ENCODE results near the gene TMED8.
"Not testable (repeated sequence)": the region's sequence is repeated elsewhere in the genome, so short reads cannot be mapped to it uniquely, and the experiment has no call there.

The TMED8 gene

DNA sequence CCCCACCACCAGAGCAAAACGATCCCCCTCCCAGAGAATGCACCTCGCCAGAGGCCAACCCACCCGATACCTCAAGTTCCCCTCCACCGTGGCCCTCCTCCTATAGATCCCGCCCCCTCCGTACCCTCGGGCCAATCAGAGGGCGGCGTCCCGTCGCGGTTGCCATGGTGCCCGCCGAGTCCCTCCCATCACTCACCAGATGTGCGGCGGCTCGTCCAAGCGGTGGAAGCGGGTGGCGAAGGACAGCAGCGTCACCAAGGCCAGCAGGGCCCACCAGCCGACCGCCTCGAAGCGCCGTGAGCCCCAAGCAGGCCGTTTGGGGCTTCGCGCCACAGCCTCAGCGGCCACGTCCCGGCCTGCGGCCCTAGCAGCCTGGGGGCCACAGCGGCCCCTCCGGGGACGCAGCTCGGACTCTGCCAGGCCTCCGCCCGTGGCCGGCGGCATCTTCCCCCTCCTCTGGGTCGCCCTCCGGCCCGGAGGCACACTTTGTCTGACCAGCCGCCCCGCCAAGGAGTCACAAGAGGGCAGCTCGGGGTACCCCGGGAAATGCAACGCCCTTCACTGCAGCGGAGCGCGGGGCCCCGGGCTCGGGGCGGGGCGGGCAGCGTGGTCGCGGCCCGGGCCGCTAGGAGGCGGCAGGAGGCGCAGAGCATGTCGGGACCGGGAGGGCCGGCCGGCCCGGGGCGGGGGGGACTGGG lies 56.5 kb downstream of the TMED8 start, which contains the start of gene POMT2:
POMT2 (minus strand) TSS at position 646 of the 698 bp plus-strand sequence; CDS start at position 444, 202 bp downstream.
- peak; percentile 89 for DNase-seq

DNA sequence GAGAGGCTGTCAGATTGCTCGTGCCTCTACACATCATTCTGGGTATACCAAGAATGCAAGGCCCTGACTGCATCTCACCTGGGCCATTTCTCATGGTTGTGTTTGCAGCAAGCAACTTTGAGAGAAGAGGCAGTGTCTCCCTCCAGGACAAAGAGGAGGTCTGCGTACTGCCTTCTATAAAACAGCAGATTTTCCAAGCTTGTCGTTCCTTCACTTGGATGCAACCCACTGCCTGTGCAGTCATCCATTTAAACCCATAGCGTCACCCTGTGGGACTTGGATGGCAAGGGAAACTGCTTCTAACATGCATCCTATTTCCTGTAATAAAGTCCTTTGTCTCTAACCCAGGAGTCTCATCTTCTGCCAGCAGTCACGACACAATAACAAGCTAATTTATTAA lies 57.5 kb downstream of the TMED8 start:
- no peak for DNase-seq

DNA sequence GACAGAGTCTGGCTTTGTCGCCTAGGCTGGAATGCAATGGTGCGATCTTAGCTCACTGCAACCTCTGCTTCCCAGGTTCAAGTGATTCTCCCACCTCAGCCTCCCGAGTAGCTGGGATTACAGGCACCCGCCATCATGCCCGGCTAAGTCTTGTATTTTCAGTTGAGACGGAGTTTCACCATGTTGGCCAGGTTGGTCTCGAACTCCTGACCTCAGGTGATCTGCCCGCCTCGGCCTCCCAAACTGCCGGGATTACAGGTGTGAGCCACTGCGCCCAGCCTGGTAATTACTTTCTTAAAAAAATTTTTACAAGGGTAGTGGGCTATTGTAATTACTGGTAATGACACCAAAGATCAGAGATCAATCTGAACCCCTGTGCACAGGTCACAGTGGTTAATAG lies 58.1 kb downstream of the TMED8 start:
- DNase-seq = not testable (repeated sequence)

DNA sequence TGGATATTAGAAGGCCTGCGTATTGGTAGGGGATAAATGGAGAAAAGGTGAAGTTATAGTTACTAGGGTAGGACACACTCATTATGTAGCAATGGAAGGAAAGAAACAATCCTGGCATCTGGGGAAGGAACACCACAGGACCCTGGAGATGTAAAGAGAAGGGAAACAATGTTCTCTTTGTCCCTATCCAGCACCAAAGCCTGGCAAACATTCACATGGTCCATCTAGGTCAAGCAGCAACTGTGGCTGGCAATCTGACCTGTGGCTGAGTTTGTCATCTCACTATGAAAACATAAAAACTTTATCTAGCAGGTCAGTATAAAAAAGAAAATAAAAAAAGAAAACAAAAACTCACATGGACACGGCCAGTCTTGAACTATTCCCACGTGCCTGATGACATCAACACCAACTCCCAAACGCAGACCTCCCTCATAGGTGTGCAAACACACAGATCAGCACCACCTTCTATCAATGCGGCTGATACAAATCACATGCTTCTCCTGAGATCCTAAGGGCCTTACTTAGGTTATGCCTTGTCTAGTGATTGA lies 58.8 kb downstream of the TMED8 start:
- no peak for DNase-seq

DNA sequence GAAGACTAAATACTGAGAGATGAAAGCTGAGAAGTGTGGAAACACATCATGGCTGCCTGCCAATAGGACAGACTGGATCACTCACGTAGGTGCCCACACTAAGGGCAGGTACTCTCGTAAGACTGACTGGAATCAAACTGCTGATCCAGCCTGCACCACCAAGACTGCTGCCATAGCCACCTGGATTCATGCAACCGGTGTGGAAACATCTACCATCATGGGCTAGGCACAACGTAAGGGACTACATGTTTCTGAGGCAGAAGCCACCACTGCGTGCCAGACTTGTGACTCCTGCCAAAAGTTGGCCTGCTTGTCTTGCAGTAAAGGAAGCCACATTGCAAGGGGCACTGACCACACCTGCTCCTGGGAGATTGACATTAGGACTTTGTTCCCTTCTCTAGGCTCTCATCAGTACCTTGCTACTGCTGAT lies 60.0 kb downstream of the TMED8 start:
- no peak for DNase-seq

DNA sequence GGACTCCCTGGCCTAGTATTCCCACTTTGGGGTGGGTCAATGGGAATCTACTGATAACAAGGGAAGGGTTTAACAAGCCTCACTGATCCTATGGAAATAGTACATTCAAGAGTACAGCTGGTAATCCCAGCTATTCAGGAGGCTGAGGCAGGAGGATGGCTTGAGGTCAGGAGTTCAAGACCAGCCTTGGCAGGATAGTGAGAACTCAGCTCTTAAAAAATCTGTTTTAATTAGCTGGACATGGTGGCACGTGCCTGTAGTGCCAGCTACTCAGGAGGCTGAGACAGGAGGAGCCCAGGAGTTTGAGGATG lies 60.7 kb downstream of the TMED8 start:
- no peak for DNase-seq

DNA sequence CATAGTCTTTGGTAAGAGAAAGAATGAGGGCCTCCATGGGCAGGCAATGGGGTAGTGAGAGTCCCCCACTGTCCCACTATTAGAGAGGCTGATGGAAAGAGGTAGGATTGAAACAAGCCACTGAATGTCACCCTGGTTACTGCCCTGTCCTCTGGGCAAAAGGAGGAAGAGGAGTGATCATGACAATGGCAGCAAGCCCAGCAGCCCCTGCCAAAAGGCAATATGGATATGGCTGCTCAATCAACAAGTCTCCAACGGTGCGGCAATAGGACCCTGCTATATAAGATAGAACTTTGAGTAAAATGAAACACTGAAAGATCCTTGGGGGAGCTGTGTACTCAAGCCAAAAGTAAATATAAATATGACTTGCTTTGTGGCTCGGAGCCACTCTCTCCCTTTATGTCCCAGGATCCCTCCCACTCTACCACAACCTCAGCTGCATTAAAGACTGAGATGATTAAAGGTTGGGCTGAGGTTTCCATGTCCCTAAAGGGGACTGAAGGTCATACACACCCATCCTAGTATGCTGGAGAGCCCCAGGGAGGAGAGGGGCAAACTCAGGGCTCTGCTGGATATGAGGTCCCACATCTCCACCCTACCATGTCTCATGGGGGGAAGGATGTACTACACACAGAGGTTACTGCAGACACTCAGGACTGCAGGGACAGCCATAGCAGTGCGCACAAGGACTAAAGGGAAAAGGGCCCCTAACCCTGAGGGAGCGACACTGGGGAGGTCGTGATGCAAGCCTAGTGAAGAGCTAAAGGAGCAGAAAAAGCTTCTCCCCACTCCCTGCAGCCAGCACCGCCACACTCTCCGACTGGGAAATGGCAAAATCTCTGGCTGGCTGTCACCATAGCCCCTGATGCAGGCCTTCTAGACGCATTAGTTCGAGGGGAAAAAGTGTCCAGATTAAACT lies 62.1 kb downstream of the TMED8 start:
- DNase-seq = no peak

DNA sequence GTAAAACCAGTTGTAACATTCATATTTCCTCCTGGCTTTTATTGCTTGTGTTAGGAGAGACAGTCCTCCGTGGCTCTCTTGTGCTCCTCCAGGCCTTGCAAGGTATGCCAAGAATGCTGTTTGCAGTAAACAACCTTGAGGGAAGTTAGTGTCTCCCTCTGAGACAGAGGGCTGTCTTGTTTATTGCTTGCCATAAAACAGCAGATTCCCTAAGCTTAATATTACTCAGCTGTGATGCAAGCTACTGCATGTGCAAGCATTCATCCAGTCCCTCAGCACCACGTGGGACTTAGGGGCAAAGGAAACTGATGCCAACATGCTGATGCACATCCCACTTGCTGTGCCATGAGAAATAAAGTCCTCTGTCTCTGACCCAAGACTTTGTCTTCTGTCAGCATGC lies 62.9 kb downstream of the TMED8 start:
- no peak for DNase-seq

DNA sequence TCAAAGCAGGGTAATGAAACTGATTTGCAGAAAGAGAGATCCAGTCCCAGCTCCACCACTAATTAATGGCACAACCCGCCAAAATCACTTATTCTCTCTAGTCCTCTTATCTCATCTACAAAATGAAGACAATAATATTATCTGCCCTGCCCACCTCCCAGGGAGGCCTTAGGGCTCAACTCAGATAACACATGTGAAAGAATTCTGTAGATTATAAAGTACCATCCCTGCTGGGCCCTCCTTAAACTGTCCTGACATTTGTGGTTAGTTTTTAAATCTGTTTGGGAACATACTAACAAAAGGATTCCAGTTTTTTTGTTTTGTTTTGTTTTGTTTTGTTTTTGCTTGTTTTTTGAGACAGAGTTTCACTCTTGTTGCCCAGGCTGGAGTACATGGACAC lies 63.5 kb downstream of the TMED8 start:
- DNase-seq = no peak

DNA sequence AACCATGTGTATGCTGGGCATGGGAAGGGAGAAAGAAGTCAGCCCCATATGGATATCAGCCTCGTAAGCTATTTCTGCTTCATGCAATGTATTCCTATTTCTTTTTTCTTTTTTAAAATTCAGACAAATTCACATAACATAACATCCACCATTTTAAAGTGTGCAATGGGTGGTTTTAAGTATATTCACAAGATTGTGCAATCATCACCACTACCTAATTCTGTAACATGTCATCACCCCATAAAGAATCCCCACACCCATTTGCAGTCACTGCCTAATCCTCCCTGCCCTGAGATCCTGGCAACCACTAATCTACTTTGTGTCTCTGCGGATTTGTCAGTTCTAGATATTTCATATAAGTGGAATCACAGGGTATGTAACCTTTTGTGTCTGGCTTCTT lies 65.7 kb downstream of the TMED8 start:
- DNase-seq = no peak

DNA sequence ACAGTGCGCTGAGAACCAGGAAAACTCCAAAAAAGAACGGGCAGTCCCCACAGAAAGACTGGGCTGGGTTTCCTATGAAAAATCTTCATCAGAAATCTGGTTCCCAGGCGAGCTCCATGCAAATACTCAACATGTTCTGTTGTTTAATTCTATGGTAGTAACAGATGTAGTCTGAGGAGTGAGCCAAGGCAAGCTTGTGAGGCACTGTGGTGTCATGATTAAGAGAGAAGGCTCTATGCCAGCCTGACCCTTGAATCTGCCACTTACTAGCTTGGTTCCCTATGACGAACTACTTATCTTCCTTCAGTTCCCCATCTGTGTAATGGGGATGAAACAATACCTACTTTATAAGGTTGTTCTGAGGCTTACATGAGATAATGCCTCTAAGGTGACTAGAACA lies 66.9 kb downstream of the TMED8 start:
- DNase-seq = no peak

DNA sequence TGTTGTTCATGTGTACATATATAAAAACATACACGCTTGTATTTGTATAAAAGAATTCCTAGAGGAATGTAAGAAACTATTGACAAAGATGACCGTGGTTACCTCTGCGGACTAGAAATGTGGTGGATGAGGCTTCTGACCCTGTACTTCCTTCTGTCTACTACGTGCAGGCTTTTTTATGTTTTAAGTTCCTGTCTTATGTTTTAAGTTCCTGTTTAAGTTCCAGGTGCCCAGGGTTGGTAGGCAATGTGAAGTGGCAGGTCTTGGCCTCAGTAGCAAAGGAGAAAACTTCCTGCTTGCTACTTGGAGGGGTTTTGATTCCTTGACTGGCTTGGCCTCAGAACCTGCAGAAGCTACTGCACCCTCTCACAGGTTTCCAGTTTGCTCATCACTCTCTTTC lies 67.8 kb downstream of the TMED8 start:
- no peak for DNase-seq

DNA sequence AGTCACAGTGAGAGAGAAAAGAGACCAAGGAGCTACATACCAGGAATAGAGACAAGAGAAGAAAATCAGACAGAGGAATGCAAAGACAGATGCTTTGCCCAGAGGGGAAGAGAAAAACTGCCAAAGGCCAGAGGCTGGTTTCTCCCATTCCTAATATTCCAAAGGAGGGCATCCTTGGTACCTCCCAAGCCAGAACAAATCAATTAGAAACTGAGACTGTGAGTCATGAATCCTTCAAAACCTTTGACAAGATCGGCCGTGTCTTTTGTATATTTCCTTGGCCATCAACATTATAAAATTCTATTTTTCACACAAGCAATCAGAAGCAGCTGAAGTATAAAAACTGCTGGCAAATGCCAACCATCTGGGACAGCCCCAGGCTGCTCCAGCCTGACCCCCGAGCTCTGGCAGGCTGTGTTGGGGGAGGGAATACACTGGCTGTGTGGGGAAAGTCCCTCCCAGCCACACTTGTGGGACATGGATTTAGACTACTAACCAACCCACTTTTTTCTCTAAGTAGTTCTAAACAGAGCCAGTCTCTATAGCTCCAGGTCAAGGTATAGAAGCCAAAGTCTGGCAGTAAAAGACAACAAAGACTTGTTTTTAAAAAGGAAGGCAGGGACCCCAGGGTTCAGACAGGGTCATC lies 69.9 kb downstream of the TMED8 start:
- DNase-seq = no peak

DNA sequence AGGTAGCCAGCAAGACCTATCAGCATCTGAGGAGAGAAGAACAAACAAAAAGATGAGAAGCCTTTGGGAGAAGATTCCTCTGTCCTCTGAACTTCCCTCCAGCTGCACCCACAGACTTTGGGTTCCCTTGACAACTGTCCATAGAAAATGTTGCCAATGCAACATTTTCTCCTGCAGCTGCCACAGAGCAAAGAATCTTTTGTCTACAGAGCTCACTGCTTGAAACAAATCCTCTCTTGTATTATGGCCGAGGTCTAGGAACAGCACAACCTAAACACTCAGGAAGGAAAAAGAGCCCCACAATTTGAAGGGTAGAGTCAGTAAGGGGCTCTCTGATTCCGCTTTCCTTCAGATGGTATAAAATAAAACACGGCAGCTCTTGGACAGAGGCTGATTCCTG lies 70.5 kb downstream of the TMED8 start:
- no peak for DNase-seq

DNA sequence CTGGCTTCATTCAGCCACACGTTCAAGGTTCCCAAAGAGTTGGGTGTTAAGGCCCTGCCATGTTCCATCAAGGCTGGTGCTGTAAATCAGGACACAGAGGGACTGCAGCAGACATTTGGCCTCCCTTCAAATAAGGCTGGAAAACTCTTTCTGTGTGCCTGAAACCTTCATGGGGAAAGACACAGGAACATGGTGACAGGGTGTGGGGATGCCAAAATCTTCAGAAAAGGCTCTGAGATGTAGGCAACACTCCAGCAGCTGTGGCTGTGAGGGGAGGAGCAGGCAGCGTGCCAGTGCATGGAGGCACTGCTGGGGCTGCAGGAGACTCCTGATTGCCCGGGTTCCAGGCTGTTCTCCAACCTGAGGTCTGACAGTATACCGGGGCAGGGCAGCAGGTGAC lies 71.2 kb downstream of the TMED8 start:
- DNase-seq = no peak

DNA sequence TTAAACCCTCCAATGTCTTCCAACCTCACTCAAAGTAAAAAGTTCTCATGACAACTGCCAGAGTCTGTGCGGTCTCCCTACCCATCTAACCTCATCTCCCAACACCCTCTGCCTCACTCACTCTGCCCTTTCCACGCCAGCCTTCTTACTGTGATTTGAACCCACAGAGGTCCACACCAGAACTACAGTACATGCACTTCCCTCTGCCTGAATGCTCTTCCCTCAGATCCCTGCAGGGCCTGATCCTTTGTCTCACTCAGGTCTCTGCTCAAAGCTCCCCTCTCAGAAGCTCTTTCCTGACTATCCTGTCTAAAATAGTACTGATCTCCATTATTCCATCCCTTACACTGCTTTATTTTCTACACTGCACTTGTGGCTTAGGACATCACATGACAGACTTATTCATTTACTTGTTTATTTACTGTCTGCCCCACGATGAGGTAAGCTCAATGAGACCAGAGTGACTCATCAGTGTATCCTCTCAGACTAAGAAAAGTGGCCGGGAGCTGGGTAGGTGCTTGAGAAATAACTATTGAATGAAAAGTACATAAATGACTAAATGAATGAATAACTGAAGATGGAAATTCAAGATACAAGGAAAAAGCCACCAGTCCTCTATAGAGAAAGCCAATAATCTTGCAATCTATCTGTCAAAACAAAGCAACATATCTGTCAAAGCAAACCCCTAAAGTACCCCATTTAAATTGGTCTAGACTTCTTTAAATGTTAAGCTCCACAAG lies 73.3 kb downstream of the TMED8 start:
- no peak for DNase-seq

DNA sequence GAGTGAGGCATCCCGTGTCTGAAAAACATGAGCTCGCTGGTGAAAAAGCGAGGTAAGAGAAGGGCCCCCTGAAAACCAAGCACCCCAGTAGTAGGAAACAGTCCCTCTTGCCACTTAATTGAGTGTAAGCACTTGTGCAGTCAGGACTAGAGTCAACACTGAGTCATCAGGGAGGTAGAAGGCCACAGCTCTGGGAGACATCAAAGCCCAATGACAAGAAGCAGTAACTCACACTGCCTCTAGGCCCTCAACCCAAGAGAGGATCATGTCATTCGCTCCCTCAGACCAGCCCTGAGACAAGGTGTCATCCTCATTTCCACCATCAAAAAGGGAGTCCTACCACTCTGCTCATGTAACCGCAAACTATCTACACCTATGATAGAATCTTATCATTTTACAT lies 74.0 kb downstream of the TMED8 start:
- no peak for DNase-seq

DNA sequence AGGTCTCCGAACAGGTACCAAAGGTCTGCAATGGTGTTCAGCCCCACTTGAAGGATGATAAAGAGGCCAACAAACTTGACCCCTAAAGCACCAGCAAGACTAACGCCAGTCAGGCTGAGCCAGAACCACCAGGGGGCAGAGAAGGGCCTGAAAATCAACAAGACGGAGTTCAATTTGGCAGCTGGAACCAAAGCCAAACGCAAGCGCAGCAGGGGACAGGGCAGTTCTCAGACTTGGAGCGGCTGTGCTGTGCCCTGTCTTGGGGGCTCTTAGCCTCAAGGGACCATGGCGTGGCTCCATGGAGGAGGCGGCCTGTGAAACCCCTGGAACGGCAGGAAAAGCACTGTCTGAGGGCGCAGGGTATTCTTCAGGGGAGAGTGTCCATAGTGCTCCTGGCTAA lies 75.8 kb downstream of the TMED8 start:
- DNase-seq = peak; percentile 26

DNA sequence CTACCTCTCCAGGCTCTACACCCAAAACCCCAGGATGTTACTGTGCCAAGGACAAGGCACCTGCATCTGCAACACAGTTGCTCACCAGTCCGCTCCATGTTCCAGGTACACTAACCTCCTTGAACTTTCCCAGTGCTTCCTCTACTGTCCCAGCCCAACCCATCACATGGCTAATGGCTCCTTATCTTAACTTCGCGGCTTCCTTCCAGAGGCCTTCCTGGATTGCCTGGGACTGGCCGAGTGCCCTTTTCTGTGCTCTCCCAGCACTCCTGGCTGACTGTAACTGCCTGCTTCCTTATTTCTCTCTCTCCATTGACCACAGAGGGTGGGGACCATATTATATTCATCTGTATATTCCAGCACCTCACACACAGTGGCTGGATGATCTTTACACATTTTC lies 77.1 kb downstream of the TMED8 start:
- DNase-seq = no peak

DNA sequence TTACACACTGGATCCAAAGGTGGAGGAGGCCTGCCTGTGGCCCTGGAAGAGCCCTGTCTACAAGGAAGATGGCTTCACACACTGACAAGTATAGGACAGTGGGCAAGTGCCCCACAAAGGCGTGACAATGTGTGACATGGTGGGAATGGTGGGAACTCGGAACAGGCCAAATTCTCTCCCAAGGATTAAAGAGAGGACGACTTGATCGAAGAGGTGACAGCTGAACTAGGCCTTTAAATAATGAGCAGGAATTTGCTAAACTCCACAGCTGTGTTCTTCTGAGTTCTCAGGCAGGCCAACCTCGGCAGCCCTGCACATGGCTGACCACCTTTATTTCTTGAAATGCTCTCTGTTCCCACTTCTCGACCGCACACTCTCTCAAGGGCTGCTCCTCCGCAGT lies 80.0 kb downstream of the TMED8 start:
- DNase-seq = no peak

DNA sequence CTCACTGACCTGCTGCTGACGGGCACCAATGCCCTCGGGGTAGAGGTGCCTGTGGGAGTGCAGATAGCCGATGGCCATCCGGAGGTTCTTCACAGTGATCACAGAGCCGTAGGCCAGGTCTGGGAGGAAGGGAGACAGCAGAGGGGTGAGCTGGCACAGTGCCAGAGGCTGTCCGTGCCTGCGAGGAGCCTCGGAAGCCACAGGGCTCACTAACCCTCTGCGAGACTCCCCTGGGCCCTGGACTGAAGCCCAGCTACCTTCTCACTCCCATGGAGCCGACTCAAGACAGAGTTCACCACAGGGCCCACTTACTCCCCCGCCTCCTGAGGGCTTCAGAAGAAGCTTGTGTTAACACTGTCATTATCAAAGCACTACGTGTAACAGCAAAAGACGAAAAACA lies 80.7 kb downstream of the TMED8 start:
- DNase-seq = no peak

DNA sequence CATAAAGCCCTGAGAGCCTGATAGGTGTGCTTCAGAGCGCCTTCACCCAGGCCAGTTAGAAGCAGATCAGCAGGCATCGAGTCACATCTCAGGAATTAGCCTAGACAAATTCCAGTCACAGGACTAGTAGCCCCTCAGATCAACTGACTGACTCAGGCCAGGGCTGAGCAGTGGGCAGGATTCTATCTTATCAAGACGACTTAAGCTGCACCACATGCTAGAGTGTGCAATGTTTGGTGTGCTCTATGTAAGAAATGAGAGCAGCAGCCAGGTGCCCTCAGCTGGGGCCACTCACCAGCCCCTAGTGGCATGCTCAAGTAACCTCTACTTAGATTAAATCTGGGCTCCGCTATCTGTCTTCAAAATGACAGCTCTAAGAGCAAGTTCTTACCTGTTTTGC lies 86.2 kb downstream of the TMED8 start:
- no peak for DNase-seq

DNA sequence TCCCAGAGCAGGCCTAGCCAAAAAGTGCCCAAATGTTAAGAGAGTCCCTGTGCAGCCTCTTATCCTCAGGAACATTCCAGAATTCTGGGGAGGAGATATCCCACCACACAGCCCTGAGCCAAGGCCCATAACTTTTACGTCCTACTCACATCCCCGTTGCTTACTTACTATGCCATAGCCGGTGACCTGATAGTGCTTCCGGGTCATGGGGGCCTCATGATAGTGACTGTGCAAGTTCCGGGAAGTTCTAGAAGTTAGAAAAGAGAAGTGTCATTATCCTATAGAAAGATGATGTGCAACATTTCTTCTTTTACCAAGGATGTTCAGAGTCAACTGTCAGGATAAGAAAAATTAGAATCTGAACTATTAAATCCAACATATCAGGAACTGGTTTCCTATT lies 90.3 kb downstream of the TMED8 start:
- DNase-seq = no peak

Data from activated CD4-positive, alpha-beta T cell treated with anti-CD3 and anti-CD28 coated beads for 1 hour (primary cell).